ENCODE data around the gene TBC1D3C. TPM values are rescaled to one million over a fixed set of nuclear protein-coding genes. Genes with fewer than 3 reads are reported as not detected.
"Not testable (repeated sequence)": the region's sequence is repeated elsewhere in the genome, so short reads cannot be mapped to it uniquely, and the experiment has no call there.

Gene TBC1D3C
- total RNA-seq (not detected), polyA plus RNA-seq (not detected), total RNA-seq (not detected)

DNA sequence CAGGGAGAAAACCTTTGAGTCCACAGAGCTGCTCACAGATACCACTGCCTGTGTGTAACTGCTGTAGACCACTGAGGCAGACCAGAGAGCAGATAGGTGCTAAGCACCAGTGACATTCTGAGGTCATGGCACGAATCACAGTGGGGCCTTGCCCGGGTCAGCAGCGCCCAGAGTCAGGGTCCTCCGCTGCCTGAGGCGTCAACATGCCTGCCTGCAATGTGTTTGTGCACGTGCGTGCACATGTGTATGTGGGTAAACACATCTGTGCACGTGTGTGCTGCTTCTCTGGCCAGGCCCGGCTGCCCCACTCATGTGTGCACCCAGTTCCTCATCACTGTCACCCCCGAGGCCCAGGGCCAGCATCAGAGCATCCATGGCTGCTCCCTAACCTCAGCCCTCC lies at the start of gene TBC1D3C:
Gene TBC1D3C, minus strand, starts transcription at position 101 of the 400 bp plus-strand sequence. CDS start 1,568 bp downstream, outside the sequence.
- H3K4me3 Mint-ChIP-seq; H3K27ac ChIP-seq (ENCODE audit: low read depth, low read length); H3K27me3 ChIP-seq (ENCODE audit: control insufficient read depth in 2 of 2, insufficient read depth in 2 of 2, low read length in 2 of 2); H3K27me3 Mint-ChIP-seq; H3K9me3 Mint-ChIP-seq; H3K4me3 ChIP-seq (ENCODE audit: low read length); CTCF ChIA-PET; ATAC-seq; H3K9me3 ChIP-seq (ENCODE audit: control insufficient read depth in 2 of 3, low read length in 3 of 3); DNase-seq; H3K36me3 ChIP-seq (ENCODE audit: control insufficient read depth in 2 of 3, insufficient read depth in 3 of 3, low read length in 3 of 3); POLR2A ChIA-PET; H3K27ac Mint-ChIP-seq; intact Hi-C loops (cut with micrococcal nuclease); H3K36me3 Mint-ChIP-seq; H3K4me1 ChIP-seq (ENCODE audit: control insufficient read depth in 2 of 2, insufficient read depth in 2 of 2, low read length in 2 of 2); H3K4me1 Mint-ChIP-seq: not testable (repeated sequence)

DNA sequence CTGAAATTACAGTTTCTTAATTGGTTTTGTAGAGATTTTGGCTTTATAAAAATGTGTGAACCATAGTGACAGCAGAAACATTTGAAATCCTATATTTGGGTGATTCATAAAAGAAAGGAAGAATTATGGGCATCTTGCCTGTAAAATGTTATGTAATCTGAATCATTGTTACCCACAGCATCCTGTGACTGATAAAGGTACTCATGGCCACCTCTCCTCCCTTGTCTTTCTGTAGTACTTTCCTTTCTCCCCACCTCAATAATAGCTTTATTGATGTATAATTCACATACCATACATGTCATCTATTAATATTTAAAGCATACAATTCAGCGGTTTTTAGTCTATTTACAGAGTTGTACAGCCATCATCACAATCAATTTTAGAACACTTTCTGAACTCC lies 30.8 kb upstream of the TBC1D3C start:
- ATAC-seq; H3K4me1 ChIP-seq (ENCODE audit: control insufficient read depth in 2 of 2, insufficient read depth in 2 of 2, low read length in 2 of 2); POLR2A ChIA-PET; H3K9me3 ChIP-seq (ENCODE audit: control insufficient read depth in 2 of 3, low read length in 3 of 3); H3K4me1 Mint-ChIP-seq; H3K4me3 ChIP-seq (ENCODE audit: low read length); H3K36me3 ChIP-seq (ENCODE audit: control insufficient read depth in 2 of 3, insufficient read depth in 3 of 3, low read length in 3 of 3); H3K27me3 Mint-ChIP-seq; DNase-seq; H3K4me3 Mint-ChIP-seq; H3K9me3 Mint-ChIP-seq; H3K27me3 ChIP-seq (ENCODE audit: control insufficient read depth in 2 of 2, insufficient read depth in 2 of 2, low read length in 2 of 2); intact Hi-C loops (cut with micrococcal nuclease); CTCF ChIA-PET; H3K27ac ChIP-seq (ENCODE audit: low read depth, low read length); H3K36me3 Mint-ChIP-seq; H3K27ac Mint-ChIP-seq: not testable (repeated sequence)

DNA sequence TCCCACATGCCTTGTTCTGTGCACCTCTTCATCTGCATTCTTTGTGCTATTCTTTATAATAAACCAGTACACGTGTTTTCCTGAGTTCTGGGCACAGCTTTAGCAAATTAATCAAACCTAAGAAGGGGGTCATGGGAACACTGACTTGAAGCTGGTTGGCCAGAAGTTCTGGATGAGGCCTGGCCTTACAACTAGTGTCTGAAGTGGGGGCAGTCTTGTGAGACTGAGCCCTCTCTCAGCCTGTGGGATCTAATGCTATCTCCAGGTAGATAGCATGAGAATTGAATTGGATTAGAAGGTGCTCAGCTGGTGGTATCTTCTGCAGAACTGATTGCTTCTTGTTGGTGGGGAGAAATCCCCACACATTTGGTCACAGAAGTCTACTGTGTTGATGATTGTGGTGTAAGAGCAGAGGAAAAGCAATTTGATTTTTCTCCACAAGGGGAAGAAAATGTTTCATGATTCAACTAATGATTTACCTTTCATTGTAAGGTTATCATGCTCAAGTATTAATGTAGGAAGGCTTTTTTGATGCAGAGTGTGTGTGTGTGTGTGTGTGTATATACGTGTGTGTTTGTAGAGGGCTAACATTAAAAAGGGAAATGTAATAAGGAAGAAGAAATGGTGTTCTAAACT lies 25.7 kb upstream of the TBC1D3C start:
- CTCF ChIA-PET; H3K4me1 Mint-ChIP-seq; H3K36me3 Mint-ChIP-seq; H3K4me3 ChIP-seq (ENCODE audit: low read length); H3K27ac ChIP-seq (ENCODE audit: low read depth, low read length); ATAC-seq; H3K9me3 Mint-ChIP-seq; H3K4me1 ChIP-seq (ENCODE audit: control insufficient read depth in 2 of 2, insufficient read depth in 2 of 2, low read length in 2 of 2); DNase-seq; H3K4me3 Mint-ChIP-seq; H3K9me3 ChIP-seq (ENCODE audit: control insufficient read depth in 2 of 3, low read length in 3 of 3); intact Hi-C loops (cut with micrococcal nuclease); H3K36me3 ChIP-seq (ENCODE audit: control insufficient read depth in 2 of 3, insufficient read depth in 3 of 3, low read length in 3 of 3); H3K27ac Mint-ChIP-seq; POLR2A ChIA-PET; H3K27me3 ChIP-seq (ENCODE audit: control insufficient read depth in 2 of 2, insufficient read depth in 2 of 2, low read length in 2 of 2); H3K27me3 Mint-ChIP-seq: not testable (repeated sequence)

- CTCF ChIA-PET; ATAC-seq; H3K27ac ChIP-seq (ENCODE audit: low read depth, low read length); H3K4me3 Mint-ChIP-seq; H3K9me3 ChIP-seq (ENCODE audit: control insufficient read depth in 2 of 3, low read length in 3 of 3); H3K27me3 ChIP-seq (ENCODE audit: control insufficient read depth in 2 of 2, insufficient read depth in 2 of 2, low read length in 2 of 2); POLR2A ChIA-PET; H3K4me1 Mint-ChIP-seq; H3K36me3 Mint-ChIP-seq; intact Hi-C loops (cut with micrococcal nuclease); H3K27me3 Mint-ChIP-seq; H3K4me3 ChIP-seq (ENCODE audit: low read length); H3K4me1 ChIP-seq (ENCODE audit: control insufficient read depth in 2 of 2, insufficient read depth in 2 of 2, low read length in 2 of 2); DNase-seq; H3K9me3 Mint-ChIP-seq; H3K27ac Mint-ChIP-seq; H3K36me3 ChIP-seq (ENCODE audit: control insufficient read depth in 2 of 3, insufficient read depth in 3 of 3, low read length in 3 of 3): not testable (repeated sequence)
These were observed 19.7 kb upstream of the TBC1D3C start for GRCh38 chr17:38088120-38088519.

GRCh38 chr17:38087344-38087743 lies 18.9 kb upstream of the TBC1D3C start:
- H3K9me3 Mint-ChIP-seq; H3K36me3 Mint-ChIP-seq; POLR2A ChIA-PET; H3K4me1 ChIP-seq (ENCODE audit: control insufficient read depth in 2 of 2, insufficient read depth in 2 of 2, low read length in 2 of 2); H3K27me3 Mint-ChIP-seq; H3K4me3 Mint-ChIP-seq; CTCF ChIA-PET; H3K4me1 Mint-ChIP-seq; H3K27ac ChIP-seq (ENCODE audit: low read depth, low read length); H3K9me3 ChIP-seq (ENCODE audit: control insufficient read depth in 2 of 3, low read length in 3 of 3); H3K27ac Mint-ChIP-seq; ATAC-seq; H3K27me3 ChIP-seq (ENCODE audit: control insufficient read depth in 2 of 2, insufficient read depth in 2 of 2, low read length in 2 of 2); H3K36me3 ChIP-seq (ENCODE audit: control insufficient read depth in 2 of 3, insufficient read depth in 3 of 3, low read length in 3 of 3); H3K4me3 ChIP-seq (ENCODE audit: low read length); DNase-seq; intact Hi-C loops (cut with micrococcal nuclease): not testable (repeated sequence)

Other genes starting within 250 kb of the TBC1D3C start
- not detected for gene TBC1D3K, start 144.2 kb downstream of the TBC1D3C start, total RNA-seq
- not detected for gene TBC1D3K, start 144.2 kb downstream of the TBC1D3C start, polyA plus RNA-seq
- gene TBC1D3L, start 79.6 kb downstream of the TBC1D3C start, total RNA-seq, result 10 to 100 TPM in 4 of 5 experiments, 1 to 10 TPM in 1; 1.1 to 39.1 (median 24.6) TPM
- gene TBC1D3L, start 79.6 kb downstream of the TBC1D3C start, polyA plus RNA-seq, result 1 to 10 TPM in 1 of 2 donors, under 1 TPM in 1; 0.30 to 2.0 TPM
- 1 to 10 TPM in 4 of 5 experiments, not detected in 1; 1.2 to 2.0 (median 1.5) TPM for gene TBC1D3D, start 64.7 kb downstream of the TBC1D3C start, total RNA-seq
- gene TBC1D3D, start 64.7 kb downstream of the TBC1D3C start, polyA plus RNA-seq, result not detected
- under 1 TPM in 1 of 5 experiments, not detected in 4; 0.32 TPM for gene TBC1D3E, start 59.3 kb upstream of the TBC1D3C start, total RNA-seq
- not detected for gene TBC1D3E, start 59.3 kb upstream of the TBC1D3C start, polyA plus RNA-seq
- 10 to 100 TPM in 1 of 5 experiments, not detected in 4; 11.0 TPM for gene TBC1D3, start 123.9 kb upstream of the TBC1D3C start, total RNA-seq
- not detected for gene TBC1D3, start 123.9 kb upstream of the TBC1D3C start, polyA plus RNA-seq
- gene MRPL45, start 228.5 kb upstream of the TBC1D3C start, total RNA-seq, result 10 to 100 TPM; 15.7 to 28.6 (median 22.7) TPM
- gene MRPL45, start 228.5 kb upstream of the TBC1D3C start, polyA plus RNA-seq, result 10 to 100 TPM; 31.2 to 41.6 TPM

Measured in naive thymus-derived CD4-positive, alpha-beta T cell (primary cell).